HepG2 (cell line): Measurements from ENCODE around the gene HEPACAM. TPM values are rescaled to one million over a fixed set of nuclear protein-coding genes. Genes with fewer than 3 reads are reported as not detected.

Experiments
- ATAC-seq: fragments of 200-7000 bp; cut with Tn5 transposase; 3 replicates; pipeline ENCODE4 v1.9.1; 2020; ENCODE audit warnings: mild to moderate bottlenecking, moderate library complexity
- BruUV-seq: library from RNA; stranded (reverse); fragments of 400-500 nt; replicated peaks from 2 replicates; lab custom pipeline; 2021; lab: Mats Ljungman, UMichigan
- CTCF ChIA-PET: fragments of 300-600 bp; formaldehyde crosslinking; extraction: SDS; loops from one replicate; lab custom pipeline; 2021; ENCODE audit warnings: low total read pairs, inconsistent platforms, low intra/inter-chr PET ratio; lab: Yijun Ruan, JAX
- POLR2A ChIA-PET: fragments of 350-600 bp; sonication (Branson Sonifier 250); formaldehyde crosslinking; loops from one replicate; lab custom pipeline; 2020; ENCODE audit warnings: antibody characterized with exemption, inconsistent platforms; lab: Yijun Ruan, JAX
- DNase-seq: peaks from one replicate; pipeline ENCODE4 v3.0.0-alpha.2; 2015; ENCODE audit warnings: low spot score
- FAIRE-seq: peaks from 3 replicates; lab custom pipeline; 2011; peaks lifted over from hg19 to GRCh38; lab: Jason Lieb, UNC
- H2AFZ ChIP-seq: one replicate; pipeline ENCODE4 v1.6.1; 2011; ENCODE audit warnings: low read length, inconsistent platforms
- H3K27ac ChIP-seq: fragments of 300-600 bp; 3 replicates; pipeline ENCODE4 v1.8.0; 2011; ENCODE audit warnings: mixed run types, mild to moderate bottlenecking, mixed read lengths, low read length, inconsistent platforms; ENCODE audit not compliant: insufficient read depth; ENCODE audit errors: extremely low read length
- H3K27me3 ChIP-seq, 2 experiments: fragments of 200-600 bp in 1 of 2; 2 replicates in 1 of 2; 3 replicates in 1 of 2; pipeline versions ENCODE4 v1.6.0 to v1.8.0; 2011; ENCODE audit warnings: low read length in 2 of 2, mild to moderate bottlenecking in 2 of 2, moderate library complexity in 2 of 2, inconsistent platforms in 1 of 2; ENCODE audit not compliant: insufficient read depth in 2 of 2, control insufficient read depth in 1 of 2
- H3K36me3 ChIP-seq, 2 experiments: fragments of 200-600 bp in 1 of 2; replicated peaks in 1 of 2; 2 replicates in 1 of 2; 3 replicates in 1 of 2; pipeline versions ENCODE4 v1.5.1 to v1.8.0; 2011; ENCODE audit warnings: low read length in 2 of 2, inconsistent platforms in 1 of 2; ENCODE audit not compliant: insufficient read depth in 2 of 2, control insufficient read depth in 1 of 2
- H3K4me1 ChIP-seq: 2 replicates; pipeline ENCODE4 v1.5.1; 2012; ENCODE audit warnings: low read length, inconsistent platforms; ENCODE audit not compliant: insufficient read depth
- H3K4me2 ChIP-seq: 2 replicates; pipeline ENCODE4 v1.6.0; 2011; ENCODE audit warnings: low read depth, low read length, inconsistent platforms
- H3K4me3 ChIP-seq, 3 experiments: fragments of 200-600 bp in 1 of 3; sonication (generic), shearing (Covaris generic) in 1 of 3; replicated peaks in 1 of 3; 2 replicates each; pipeline ENCODE4 v1.5.1; 2011 to 2016; ENCODE audit warnings: low read length in 3 of 3, inconsistent platforms in 2 of 3, low read depth in 2 of 3, mild to moderate bottlenecking in 2 of 3, control low read depth in 1 of 3, mixed read lengths in 1 of 3; ENCODE audit not compliant: insufficient read depth in 1 of 3
- H3K79me2 ChIP-seq: one replicate; pipeline ENCODE4 v1.6.1; 2011; ENCODE audit warnings: low read length, inconsistent platforms; ENCODE audit not compliant: insufficient read depth
- H3K9ac ChIP-seq: 2 replicates; pipeline ENCODE4 v1.6.0; 2011; ENCODE audit warnings: mild to moderate bottlenecking, low read depth, low read length, inconsistent platforms; ENCODE audit not compliant: insufficient read depth
- H3K9me3 ChIP-seq: 2 replicates; pipeline ENCODE4 v1.5.1; 2012; ENCODE audit warnings: mild to moderate bottlenecking, low read length
- H4K20me1 ChIP-seq: 2 replicates; pipeline ENCODE4 v1.6.0; 2011; ENCODE audit warnings: inconsistent platforms, mild to moderate bottlenecking, low read length, moderate library complexity; ENCODE audit not compliant: insufficient read depth
- CREM ChIP-seq, 2 experiments: sonication (generic) in 1 of 2; formaldehyde crosslinking in 1 of 2; IDR thresholded peaks; 2 replicates each; pipeline versions ENCODE4 v1.4.0 to v1.6.1; 2016 to 2020; ENCODE audit warnings: antibody characterized with exemption in 1 of 2, mild to moderate bottlenecking in 1 of 2, missing genetic modification reagents in 1 of 2
- GTF3A ChIP-seq: sonication (generic); formaldehyde crosslinking; conservative IDR thresholded peaks from 2 replicates; pipeline ENCODE4 v1.4.0; 2020; ENCODE audit warnings: mild to moderate bottlenecking, missing genetic modification reagents
- MTA1 ChIP-seq: sonication (generic); formaldehyde crosslinking; IDR thresholded peaks from 2 replicates; pipeline ENCODE4 v1.4.0; 2020; ENCODE audit warnings: missing genetic modification reagents, mild to moderate bottlenecking, borderline replicate concordance
- NCOA1 ChIP-seq: sonication (generic); formaldehyde crosslinking; IDR thresholded peaks from 2 replicates; pipeline ENCODE4 v1.9.0; 2021; ENCODE audit warnings: missing genetic modification reagents
- PREB ChIP-seq: sonication (generic); formaldehyde crosslinking; IDR thresholded peaks from 2 replicates; pipeline ENCODE4 v1.4.0; 2020; ENCODE audit warnings: missing genetic modification reagents
- SIN3A ChIP-seq: IDR thresholded peaks from 2 replicates; pipeline ENCODE4 v1.6.1; 2011; ENCODE audit warnings: low read depth, mild to moderate bottlenecking, control low read depth, low read length, borderline replicate concordance
- SMARCC2 ChIP-seq: fragments of 450-650 bp; IDR thresholded peaks from 2 replicates; pipeline ENCODE4 v1.6.1; 2017; ENCODE audit warnings: antibody characterized with exemption, mild to moderate bottlenecking
- TEF ChIP-seq: sonication (generic); formaldehyde crosslinking; IDR thresholded peaks from 2 replicates; pipeline ENCODE4 v1.5.0; 2020; ENCODE audit warnings: missing genetic modification reagents
- ZNF12 ChIP-seq: sonication (generic); formaldehyde crosslinking; IDR thresholded peaks from 2 replicates; pipeline ENCODE4 v1.5.0; 2020; ENCODE audit warnings: missing genetic modification reagents
- ZNF460 ChIP-seq: sonication (generic); formaldehyde crosslinking; IDR thresholded peaks from 2 replicates; pipeline ENCODE4 v1.5.1; 2020; ENCODE audit warnings: missing genetic modification reagents, mild to moderate bottlenecking, borderline replicate concordance
- ZNF800 ChIP-seq: sonication (generic); formaldehyde crosslinking; IDR thresholded peaks from 2 replicates; pipeline ENCODE4 v1.4.0; 2020; ENCODE audit warnings: missing genetic modification reagents
- WGBS: methylation state at CpG from one replicate; pipeline ENCODE4 v1.1.6; 2017; ENCODE audit warnings: low lambda C conversion rate; 5-methylcytosine and 5-hydroxymethylcytosine counted together
- in situ Hi-C: cut with HindIII; loops from 2 replicates; pipeline ENCODE4 v1.10.0; 2017; ENCODE audit warnings: low pct_unique_long_range_greater_than_20kb; ENCODE audit not compliant: extremely low pct_ligation_motif_present
- intact Hi-C: fragments of 100-400 bp; cut with micrococcal nuclease; formaldehyde crosslinking; loops from one replicate; pipeline ENCODE4 v1.10.0; 2022; ENCODE audit not compliant: unreplicated experiment
- polyA plus RNA-seq, 8 experiments: library from polyadenylated mRNA; depleted of rRNA in 3 of 8; stranded (reverse) in 7 of 8; unstranded in 1 of 8; fragments of >200 nt; fragmentation: Illumina TruSeq in 4 of 8; extraction: Trizol in 4 of 8; gene quantifications; 2 replicates each; pipeline versions ENCODE4 v1.2.1 to v1.2.3, GENCODE V29; 2011 to 2016; ENCODE audit warnings: low read depth in 4 of 8, missing spikeins in 1 of 8, mixed read lengths in 1 of 8; ENCODE audit not compliant: insufficient read depth in 1 of 8
- total RNA-seq, 5 experiments: library from RNA; depleted of rRNA; stranded (reverse); fragments of >200 nt; fragmentation: Illumina TruSeq; extraction: Trizol; gene quantifications; 2 replicates each; pipeline ENCODE4 v1.2.3, GENCODE V29; 2016; ENCODE audit warnings: low read depth in 1 of 5

HEPACAM gene
- total and polyA plus RNA-seq, 2 of the 13 experiments (the other 11 are each of a cell fraction or from before 2014, with no cell fraction given) = 66.9 to 121 TPM

GRCh38 chr11:124892750-124893454, 42.9 kb downstream of the HEPACAM start:
- H3K79me2 ChIP-seq = no peaks in the 10 kb centered on the region
- no peaks in the 10 kb centered on the region for H3K9me3 ChIP-seq
- FAIRE-seq = no peak
- no peak for TF ChIP-seq PREB
- TF ChIP-seq ZNF460 (CRISPR knock-in tag) = no peak
- no peak for TF ChIP-seq CREM (IDR thresholded peaks at IDR 0.05)
- no peak for TF ChIP-seq CREM (CRISPR knock-in tag; IDR thresholded peaks at IDR 0.05)
- no peak for TF ChIP-seq MTA1 (CRISPR knock-in tag)
- TF ChIP-seq SIN3A = no peak
- TF ChIP-seq GTF3A (CRISPR knock-in tag) = no peak
- TF ChIP-seq ZNF12 = no peak
- TF ChIP-seq ZNF800 (CRISPR knock-in tag) = no peak
- TF ChIP-seq TEF (CRISPR knock-in tag) = no peak
- TF ChIP-seq SMARCC2 = no peak
- no peak for TF ChIP-seq NCOA1 (CRISPR knock-in tag)
- TF ChIP-seq, all 625 proteins: peak for 0
- BruUV-seq = no TSS peak
- WGBS = 55% methylated on average over 9 of the region's 9 CpGs
- Histone ChIP-seq H3K27me3 (peaks cover 0 to 49% of the 10 kb centered on the region in 2 experiments; a peak in 4 of 5 replicates), H3K9ac (no peak overlapping the region), H3K36me3 (no peaks in the 10 kb centered on the region), H4K20me1 (no peaks in the 10 kb centered on the region), H3K4me3 (no peak overlapping the region), H3K4me1 (peaks cover 36% of the 10 kb centered on the region), H3K27ac (no peak overlapping the region), H3K4me2 (no peak overlapping the region), H2AFZ (no peak overlapping the region)
- DNase-seq (no peak), ATAC-seq (no peak)
- CTCF ChIA-PET = no interaction called here
- intact Hi-C loops = no loop called here
- in situ Hi-C loops = no loop called here
- POLR2A ChIA-PET = no interaction called here
